H9 (cell line): ENCODE measurements around the gene PPARGC1A. TPM values are rescaled to one million over a fixed set of nuclear protein-coding genes. Genes with fewer than 3 reads are reported as not detected.

Experiments
- DNase-seq: peaks from one replicate; pipeline ENCODE4 v3.0.0-alpha.2; 2017
- H2AFZ ChIP-seq: one replicate; pipeline ENCODE4 v1.6.1; 2013; ENCODE audit warnings: mild to moderate bottlenecking, low read length, control low read depth, moderate library complexity
- H2AK5ac ChIP-seq: 2 replicates; pipeline ENCODE4 v1.6.1; 2013; ENCODE audit warnings: low read length, control low read depth, mixed read lengths; ENCODE audit not compliant: insufficient read length
- H2BK120ac ChIP-seq: one replicate; pipeline ENCODE4 v1.6.1; 2013; ENCODE audit warnings: low read depth, mild to moderate bottlenecking, low read length, control low read depth, inconsistent platforms; ENCODE audit not compliant: poor library complexity, severe bottlenecking
- H2BK12ac ChIP-seq: 2 replicates; pipeline ENCODE4 v1.6.1; 2013; ENCODE audit warnings: low read length, control low read depth, mixed read lengths, low read depth; ENCODE audit not compliant: insufficient read length
- H2BK15ac ChIP-seq: 2 replicates; pipeline ENCODE4 v1.6.1; 2013; ENCODE audit warnings: low read depth, low read length, control low read depth
- H2BK20ac ChIP-seq: one replicate; pipeline ENCODE4 v1.6.1; 2013; ENCODE audit warnings: low read depth, mild to moderate bottlenecking, low read length, control low read depth, inconsistent platforms; ENCODE audit not compliant: poor library complexity, severe bottlenecking
- H2BK5ac ChIP-seq: 2 replicates; pipeline ENCODE4 v1.6.1; 2013; ENCODE audit warnings: low read length, control low read depth, mixed read lengths; ENCODE audit not compliant: insufficient read length
- H3K14ac ChIP-seq: 2 replicates; pipeline ENCODE4 v1.6.1; 2013; ENCODE audit warnings: low read length, control low read depth; ENCODE audit not compliant: insufficient read depth
- H3K18ac ChIP-seq: 2 replicates; pipeline ENCODE4 v1.6.1; 2013; ENCODE audit warnings: low read depth, mild to moderate bottlenecking, mixed read lengths, low read length, control low read depth; ENCODE audit not compliant: insufficient read length
- H3K23ac ChIP-seq: 2 replicates; pipeline ENCODE4 v1.6.1; 2013; ENCODE audit warnings: low read length, control low read depth, mixed read lengths, low read depth; ENCODE audit not compliant: insufficient read length
- H3K23me2 ChIP-seq: 2 replicates; pipeline ENCODE4 v1.6.1; 2013; ENCODE audit warnings: low read depth, mild to moderate bottlenecking, mixed read lengths, low read length, control low read depth; ENCODE audit not compliant: insufficient read length, poor library complexity, severe bottlenecking
- H3K27ac ChIP-seq: 2 replicates; pipeline ENCODE4 v1.5.1; 2013; ENCODE audit warnings: low read length, control low read depth, mixed read lengths, low read depth; ENCODE audit not compliant: insufficient read length
- H3K27me3 ChIP-seq: 2 replicates; pipeline ENCODE4 v1.6.1; 2013; ENCODE audit warnings: low read length, control low read depth, inconsistent platforms; ENCODE audit not compliant: insufficient read depth
- H3K4ac ChIP-seq: 2 replicates; pipeline ENCODE4 v1.6.1; 2013; ENCODE audit warnings: low read depth, mild to moderate bottlenecking, control low read depth, inconsistent platforms, low read length, moderate library complexity
- H3K4me1 ChIP-seq: 2 replicates; pipeline ENCODE4 v1.6.1; 2013; ENCODE audit warnings: low read length, control low read depth, inconsistent platforms; ENCODE audit not compliant: insufficient read depth
- H3K4me2 ChIP-seq: 2 replicates; pipeline ENCODE4 v1.6.1; 2013; ENCODE audit warnings: low read length, control low read depth, mixed read lengths; ENCODE audit not compliant: insufficient read length, insufficient read depth
- H3K56ac ChIP-seq: 2 replicates; pipeline ENCODE4 v1.6.1; 2013; ENCODE audit warnings: low read depth, mild to moderate bottlenecking, mixed read lengths, low read length, control low read depth; ENCODE audit not compliant: insufficient read length
- H3K79me1 ChIP-seq: 2 replicates; pipeline ENCODE4 v1.6.1; 2013; ENCODE audit warnings: low read depth, mild to moderate bottlenecking, moderate library complexity, low read length, control low read depth, inconsistent platforms; ENCODE audit not compliant: insufficient read depth, poor library complexity, severe bottlenecking
- H3K79me2 ChIP-seq: 2 replicates; pipeline ENCODE4 v1.6.1; 2013; ENCODE audit warnings: low read length, control low read depth, inconsistent platforms; ENCODE audit not compliant: insufficient read depth
- H3K9ac ChIP-seq: 2 replicates; pipeline ENCODE4 v1.6.1; 2013; ENCODE audit warnings: low read length, control low read depth, mixed read lengths; ENCODE audit not compliant: insufficient read length; ENCODE audit errors: extremely low read depth
- H3K9me3 ChIP-seq: one replicate; pipeline ENCODE4 v1.6.1; 2013; ENCODE audit warnings: low read depth, low read length, inconsistent platforms; ENCODE audit not compliant: control insufficient read depth
- H3T11ph ChIP-seq: one replicate; pipeline ENCODE4 v1.6.1; 2013; ENCODE audit warnings: mild to moderate bottlenecking, low read length, control low read depth, inconsistent platforms
- H4K20me1 ChIP-seq: one replicate; pipeline ENCODE4 v1.6.1; 2013; ENCODE audit not compliant: control insufficient read depth, insufficient read length, insufficient read depth
- H4K5ac ChIP-seq: 2 replicates; pipeline ENCODE4 v1.6.1; 2013; ENCODE audit warnings: low read depth, mild to moderate bottlenecking, mixed read lengths, low read length, control low read depth; ENCODE audit not compliant: insufficient read length
- H4K8ac ChIP-seq: replicated peaks from 2 replicates; pipeline ENCODE4 v1.6.1; 2013; ENCODE audit warnings: low read length, control low read depth, mixed read lengths, low read depth; ENCODE audit not compliant: insufficient read length
- H4K91ac ChIP-seq: 2 replicates; pipeline ENCODE4 v1.6.1; 2013; ENCODE audit warnings: low read depth, mild to moderate bottlenecking, moderate library complexity, mixed read lengths, low read length, control low read depth; ENCODE audit not compliant: insufficient read length
- H3K27ac Mint-ChIP-seq, 3 experiments: 2 replicates in 2 of 3; 3 replicates in 1 of 3; pipeline ENCODE4 v1.8.0; 2020 to 2021; ENCODE audit warnings: mixed read lengths in 3 of 3, mild to moderate bottlenecking in 1 of 3, moderate library complexity in 1 of 3
- H3K27me3 Mint-ChIP-seq: 2 replicates; pipeline ENCODE4 v1.8.0; 2021; ENCODE audit warnings: low read depth, mild to moderate bottlenecking, moderate library complexity, mixed read lengths
- H3K36me3 Mint-ChIP-seq, 3 experiments: 2 replicates in 2 of 3; 3 replicates in 1 of 3; pipeline ENCODE4 v1.8.0; 2020 to 2021; ENCODE audit warnings: low read depth in 3 of 3, mixed read lengths in 3 of 3; ENCODE audit not compliant: insufficient read depth in 1 of 3
- H3K4me1 Mint-ChIP-seq, 2 experiments: 2 replicates each; pipeline ENCODE4 v1.8.0; 2020; ENCODE audit warnings: mixed read lengths in 2 of 2
- H3K4me3 Mint-ChIP-seq, 2 experiments: 2 replicates in 1 of 2; 3 replicates in 1 of 2; pipeline ENCODE4 v1.8.0; 2020 to 2021; ENCODE audit warnings: mild to moderate bottlenecking in 2 of 2, mixed read lengths in 2 of 2, moderate library complexity in 1 of 2
- H3K9me3 Mint-ChIP-seq, 2 experiments: 2 replicates in 1 of 2; 3 replicates in 1 of 2; pipeline ENCODE4 v1.8.0; 2020; ENCODE audit warnings: mild to moderate bottlenecking in 2 of 2, mixed read lengths in 2 of 2, moderate library complexity in 1 of 2
- CTCF ChIP-seq: fragments of 200-600 bp; sonication (generic); conservative IDR thresholded peaks from 3 replicates; pipeline ENCODE4 v1.8.0; 2021; ENCODE audit warnings: antibody characterized with exemption, mild to moderate bottlenecking
- WGBS: extraction: QIAGEN DNeasy Blood & Tissue Kit; methylation state at CpG from one replicate; pipeline ENCODE4 v1.1.7; 2013; ENCODE audit warnings: missing lambda C conversion rate, low lambda C conversion rate, mixed read lengths; ENCODE audit not compliant: insufficient read length; ENCODE audit errors: extremely low coverage; 5-methylcytosine and 5-hydroxymethylcytosine counted together
- total RNA-seq: library from RNA; stranded (reverse); gene quantifications from 2 replicates; pipeline ENCODE4 v1.2.1, GENCODE V29; 2021

Gene PPARGC1A
- total RNA-seq, 1 experiment from 2014 or later = 1.7 TPM

GRCh38 chr4:23839279-23839678 lies 50.6 kb downstream of the PPARGC1A start:
- no peaks in the 10 kb centered on the region for H3K23me2 ChIP-seq
- TF ChIP-seq CTCF = no peak
- H2AFZ ChIP-seq = no peak overlapping the region
- H3K9ac ChIP-seq = no peak overlapping the region
- no peak overlapping the region for H4K8ac ChIP-seq
- no peaks in the 10 kb centered on the region for H3K79me1 ChIP-seq
- H3K4me1 ChIP-seq = no peaks in the 10 kb centered on the region
- no peak overlapping the region for H2BK120ac ChIP-seq
- no peak overlapping the region for H3K4ac ChIP-seq
- H2BK12ac ChIP-seq = no peak overlapping the region
- no peak overlapping the region for H2BK20ac ChIP-seq
- H3K4me2 ChIP-seq = no peak overlapping the region
- H2AK5ac ChIP-seq = no peak overlapping the region
- no peaks in the 10 kb centered on the region for H3K9me3 ChIP-seq
- no peak overlapping the region for H2BK15ac ChIP-seq
- no peaks in the 10 kb centered on the region; a peak in 1 of 7 replicates for H3K36me3 Mint-ChIP-seq
- H3K56ac ChIP-seq = no peak overlapping the region
- H3K27ac ChIP-seq = no peak overlapping the region
- no peak overlapping the region for H2BK5ac ChIP-seq
- DNase-seq = no peak
- H3K9me3 Mint-ChIP-seq = no peaks in the 10 kb centered on the region
- no peaks in the 10 kb centered on the region for H4K20me1 ChIP-seq
- no peak overlapping the region for H3T11ph ChIP-seq
- H3K79me2 ChIP-seq = no peaks in the 10 kb centered on the region
- no peak overlapping the region for H3K18ac ChIP-seq
- H3K27me3 Mint-ChIP-seq = no peaks in the 10 kb centered on the region; the same call in 1 of the 2 replicates
- H3K27ac Mint-ChIP-seq = no peak overlapping the region
- no peak overlapping the region for H3K23ac ChIP-seq
- no peak overlapping the region for H3K14ac ChIP-seq
- H4K91ac ChIP-seq = no peak overlapping the region
- no CpG with 5 or more reads among the region's 4 CpGs for WGBS
- no peaks in the 10 kb centered on the region for H3K27me3 ChIP-seq
- no peak overlapping the region for H4K5ac ChIP-seq
- H3K4me1 Mint-ChIP-seq = no peaks in the 10 kb centered on the region
- no peak overlapping the region for H3K4me3 Mint-ChIP-seq
